M059J (cell line): Measurements from ENCODE around the gene SLC43A3. TPM values are rescaled to one million over a fixed set of nuclear protein-coding genes. Genes with fewer than 3 reads are reported as not detected.
A peak's percentile ranks its signal among the peaks of the same experiment; 100 is the strongest.

Experiments
- DNase-seq: peaks from one replicate; pipeline ENCODE4 v3.0.0-alpha.2; 2012; ENCODE audit warnings: low read depth
- total RNA-seq: library from RNA; depleted of rRNA; stranded (reverse); fragments of >200 nt; shearing (Covaris generic); gene quantifications from 2 replicates; pipeline ENCODE4 v1.2.3, GENCODE V29; 2014; rRNA removed

SLC43A3 gene
- total RNA-seq, result 77.4 and 95.1 TPM in 2 replicates

DNA sequence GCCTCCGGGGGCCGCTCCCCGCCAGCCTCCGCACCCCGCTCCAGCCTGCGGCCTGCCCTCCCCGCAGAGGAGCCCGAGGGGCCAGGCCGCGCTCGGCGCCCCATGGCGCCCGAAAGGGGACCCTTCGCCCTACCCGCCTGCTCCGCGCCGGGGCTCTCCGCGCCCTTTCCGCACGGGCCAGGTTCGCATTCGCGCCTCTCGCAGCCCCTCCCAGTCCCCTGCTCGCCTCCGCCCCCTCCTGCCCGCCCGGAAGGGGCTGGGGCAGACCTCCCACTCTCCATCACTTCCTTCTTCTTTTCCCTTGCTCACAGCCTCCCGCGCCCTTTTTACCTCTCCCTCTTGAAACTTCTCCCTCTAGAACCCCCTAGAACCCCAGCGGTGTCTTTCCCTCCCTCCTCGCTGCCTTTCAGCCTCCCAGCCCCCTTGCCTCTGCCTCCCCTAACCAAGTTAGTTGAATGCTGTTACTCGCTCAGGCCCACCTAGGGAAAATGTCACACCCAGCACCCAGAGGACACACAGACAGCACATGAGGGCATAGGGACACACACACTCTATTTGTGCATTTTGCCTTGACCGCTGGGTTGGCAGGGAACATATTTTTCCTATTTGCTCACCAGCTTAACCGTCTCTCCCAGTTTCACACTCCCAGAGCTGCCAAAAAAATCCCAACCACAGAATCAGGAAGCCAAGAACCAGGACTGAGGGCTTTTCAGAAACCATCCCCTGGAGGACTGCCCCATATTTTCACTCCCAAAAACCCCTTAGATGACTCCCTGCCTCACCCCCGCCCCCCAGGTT is at the start of gene SLC43A3:
SLC43A3 (minus strand) TSS at position 193 of the 798 bp plus-strand sequence. CDS start 949 bp downstream, outside the sequence.
- DNase-seq, result peak; percentile 96

DNA sequence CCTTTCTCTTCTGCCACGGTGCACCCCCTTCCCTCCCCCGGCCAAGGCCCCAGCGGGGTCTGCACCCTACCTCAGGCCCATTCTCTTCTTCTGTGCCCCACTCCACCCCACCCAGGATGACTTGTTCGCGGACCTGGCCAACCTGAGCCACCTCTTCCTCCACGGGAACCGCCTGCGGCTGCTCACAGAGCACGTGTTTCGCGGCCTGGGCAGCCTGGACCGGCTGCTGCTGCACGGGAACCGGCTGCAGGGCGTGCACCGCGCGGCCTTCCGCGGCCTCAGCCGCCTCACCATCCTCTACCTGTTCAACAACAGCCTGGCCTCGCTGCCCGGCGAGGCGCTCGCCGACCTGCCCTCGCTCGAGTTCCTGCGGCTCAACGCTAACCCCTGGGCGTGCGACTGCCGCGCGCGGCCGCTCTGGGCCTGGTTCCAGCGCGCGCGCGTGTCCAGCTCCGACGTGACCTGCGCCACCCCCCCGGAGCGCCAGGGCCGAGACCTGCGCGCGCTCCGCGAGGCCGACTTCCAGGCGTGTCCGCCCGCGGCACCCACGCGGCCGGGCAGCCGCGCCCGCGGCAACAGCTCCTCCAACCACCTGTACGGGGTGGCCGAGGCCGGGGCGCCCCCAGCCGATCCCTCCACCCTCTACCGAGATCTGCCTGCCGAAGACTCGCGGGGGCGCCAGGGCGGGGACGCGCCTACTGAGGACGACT is 49.3 kb upstream of the SLC43A3 start:
- peak; percentile 36 for DNase-seq

GRCh38 chr11:57475671-57476046 is 48.7 kb upstream of the SLC43A3 start:
- no peak for DNase-seq

DNA sequence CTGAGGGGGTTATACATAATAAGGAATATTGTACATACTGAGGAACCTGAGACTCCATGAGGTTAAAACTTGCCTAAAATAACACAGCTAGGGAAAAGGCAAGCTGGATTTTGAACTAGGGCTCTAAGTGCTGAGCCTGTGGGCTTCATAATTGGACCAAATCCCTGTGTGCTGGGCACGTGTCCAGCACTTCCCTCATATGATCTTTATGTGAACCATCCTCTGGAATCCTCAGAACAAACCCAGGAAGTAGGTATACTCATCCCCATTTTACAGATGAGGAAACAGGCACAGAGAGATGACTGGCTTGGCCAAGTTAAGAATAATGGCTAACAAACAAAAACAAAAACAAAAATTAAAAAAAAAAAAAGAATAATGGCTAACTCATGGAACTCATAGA is 48.3 kb upstream of the SLC43A3 start:
- no peak for DNase-seq

DNA sequence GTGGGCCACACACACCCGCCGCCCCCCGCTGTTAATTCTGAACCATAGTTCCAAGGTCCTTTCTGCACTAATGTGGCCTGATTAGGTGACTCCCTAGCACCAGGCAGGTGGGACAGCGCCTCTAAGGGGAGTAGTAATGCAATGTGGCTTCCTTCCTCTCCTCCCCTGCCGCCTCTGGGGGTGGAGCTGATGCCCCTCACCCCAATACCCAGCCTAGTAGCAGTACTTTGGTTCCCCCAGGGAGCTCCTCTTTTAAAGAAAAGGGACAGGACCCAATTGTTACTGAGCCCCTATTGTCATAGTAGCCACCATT is 47.8 kb upstream of the SLC43A3 start:
- no peak for DNase-seq

DNA sequence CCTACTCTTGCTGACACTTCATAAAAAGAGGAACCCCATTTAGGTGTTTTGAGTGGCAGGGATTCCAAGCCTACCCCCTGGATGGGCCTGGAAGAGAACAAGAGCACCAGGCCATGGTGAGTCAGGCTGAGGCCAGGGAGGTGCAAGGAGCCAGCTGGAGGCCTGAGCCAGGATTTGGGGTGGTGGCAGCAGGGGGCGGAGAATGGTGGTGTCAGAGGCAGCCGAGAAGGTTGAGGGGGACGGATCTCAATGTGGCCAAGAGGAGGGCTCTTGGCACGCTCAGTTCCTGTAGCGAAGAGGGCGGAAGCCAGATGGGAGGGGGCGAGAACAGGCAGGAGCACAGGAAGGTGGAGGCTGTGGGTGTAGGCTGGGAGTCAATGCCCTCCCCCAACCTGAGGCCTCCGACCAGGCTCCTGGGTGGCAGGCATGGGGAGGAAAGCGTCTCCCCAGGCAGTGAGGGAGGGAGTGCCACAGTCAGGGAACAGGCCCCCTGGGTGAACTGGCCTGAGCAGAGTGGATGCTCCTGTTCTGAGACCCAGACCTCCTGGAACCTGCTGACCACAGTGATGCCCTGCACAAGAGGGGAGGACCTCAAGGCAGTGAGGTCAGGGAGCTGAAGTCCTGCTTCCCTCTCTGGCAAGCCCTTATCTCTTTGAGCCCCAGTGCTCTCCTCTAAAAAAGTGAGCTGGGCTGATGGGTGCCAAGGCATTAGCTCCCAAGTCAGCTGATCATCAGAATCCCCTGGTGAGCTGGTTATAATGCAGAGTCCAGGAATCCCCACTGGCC is 47.3 kb upstream of the SLC43A3 start:
- peak; percentile 43 for DNase-seq

GRCh38 chr11:57473285-57473841 is 46.4 kb upstream of the SLC43A3 start:
- no peak for DNase-seq

DNA sequence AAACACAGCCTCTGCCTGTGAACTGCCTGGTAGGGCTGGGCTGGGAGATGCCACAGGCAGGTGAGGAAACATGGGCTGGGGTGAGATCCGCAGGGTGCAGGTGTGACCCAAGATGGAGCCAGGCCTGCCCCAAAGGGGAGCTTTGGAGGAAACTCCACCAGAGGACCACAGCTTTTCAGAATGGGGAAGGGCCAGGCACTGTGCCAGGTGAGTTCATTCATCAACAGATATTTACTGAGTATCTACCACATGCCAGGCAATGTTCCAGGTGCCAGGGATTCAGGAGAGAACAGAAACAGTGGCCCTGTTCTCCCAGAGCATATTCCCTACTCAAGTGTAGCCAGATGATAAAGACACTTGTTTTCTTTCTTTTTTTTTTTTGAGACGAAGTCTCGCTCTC is 44.6 kb upstream of the SLC43A3 start:
- peak; percentile 50 for DNase-seq

DNA sequence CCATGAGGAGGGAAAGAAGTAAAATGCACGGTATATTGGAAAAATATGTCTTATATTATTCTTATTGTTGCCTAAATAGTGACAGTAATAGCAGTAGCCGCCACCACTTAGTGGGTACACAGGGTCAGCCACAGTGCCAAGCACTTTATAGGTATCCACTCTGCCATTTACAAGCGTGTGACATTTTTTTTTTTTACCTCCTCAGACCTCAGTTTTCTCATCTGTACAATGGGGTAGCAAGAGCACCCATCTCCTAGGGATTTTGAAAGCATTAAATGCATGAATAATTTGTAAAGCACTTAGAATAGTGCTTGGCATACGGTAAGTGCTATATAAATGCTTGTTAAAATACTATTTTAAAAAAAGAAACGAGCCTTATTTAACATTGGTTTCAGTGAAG is 42.3 kb upstream of the SLC43A3 start:
- DNase-seq, result no peak

DNA sequence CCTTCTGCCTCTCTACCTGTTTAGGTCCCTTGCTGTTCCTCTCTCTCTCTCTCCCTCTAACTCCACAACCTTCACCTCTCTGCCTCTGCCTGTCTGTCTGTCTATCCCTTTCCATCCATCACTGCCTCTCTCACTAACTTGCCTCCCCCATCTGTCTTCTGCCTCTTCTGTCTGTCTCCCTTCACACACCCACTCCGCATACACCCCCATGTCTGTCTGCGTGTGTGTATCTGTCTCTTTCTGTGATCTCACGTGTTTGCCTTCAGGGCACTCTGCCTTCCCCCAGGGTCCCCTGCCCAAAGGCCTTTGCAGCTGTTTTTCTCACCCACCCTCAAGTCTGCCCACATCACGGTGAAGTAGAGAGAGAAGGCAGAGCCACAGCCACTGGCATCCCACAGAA is 41.4 kb upstream of the SLC43A3 start:
- DNase-seq, result no peak

DNA sequence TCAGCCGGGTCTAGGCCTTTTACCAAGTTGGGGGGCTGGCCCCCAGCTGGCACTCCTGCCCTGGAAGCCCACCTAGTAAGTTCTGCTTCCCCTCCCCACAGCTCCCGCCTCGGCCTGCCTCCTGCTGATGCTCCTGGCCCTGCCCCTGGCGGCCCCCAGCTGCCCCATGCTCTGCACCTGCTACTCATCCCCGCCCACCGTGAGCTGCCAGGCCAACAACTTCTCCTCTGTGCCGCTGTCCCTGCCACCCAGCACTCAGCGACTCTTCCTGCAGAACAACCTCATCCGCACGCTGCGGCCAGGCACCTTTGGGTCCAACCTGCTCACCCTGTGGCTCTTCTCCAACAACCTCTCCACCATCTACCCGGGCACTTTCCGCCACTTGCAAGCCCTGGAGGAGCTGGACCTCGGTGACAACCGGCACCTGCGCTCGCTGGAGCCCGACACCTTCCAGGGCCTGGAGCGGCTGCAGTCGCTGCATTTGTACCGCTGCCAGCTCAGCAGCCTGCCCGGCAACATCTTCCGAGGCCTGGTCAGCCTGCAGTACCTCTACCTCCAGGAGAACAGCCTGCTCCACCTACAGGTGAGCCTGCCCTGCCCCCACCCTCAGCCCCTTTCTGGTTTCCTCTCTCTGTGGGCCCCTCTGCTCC is 40.7 kb upstream of the SLC43A3 start:
- DNase-seq, result no peak

GRCh38 chr11:57466680-57467079 is 39.8 kb upstream of the SLC43A3 start:
- DNase-seq, result no peak

DNA sequence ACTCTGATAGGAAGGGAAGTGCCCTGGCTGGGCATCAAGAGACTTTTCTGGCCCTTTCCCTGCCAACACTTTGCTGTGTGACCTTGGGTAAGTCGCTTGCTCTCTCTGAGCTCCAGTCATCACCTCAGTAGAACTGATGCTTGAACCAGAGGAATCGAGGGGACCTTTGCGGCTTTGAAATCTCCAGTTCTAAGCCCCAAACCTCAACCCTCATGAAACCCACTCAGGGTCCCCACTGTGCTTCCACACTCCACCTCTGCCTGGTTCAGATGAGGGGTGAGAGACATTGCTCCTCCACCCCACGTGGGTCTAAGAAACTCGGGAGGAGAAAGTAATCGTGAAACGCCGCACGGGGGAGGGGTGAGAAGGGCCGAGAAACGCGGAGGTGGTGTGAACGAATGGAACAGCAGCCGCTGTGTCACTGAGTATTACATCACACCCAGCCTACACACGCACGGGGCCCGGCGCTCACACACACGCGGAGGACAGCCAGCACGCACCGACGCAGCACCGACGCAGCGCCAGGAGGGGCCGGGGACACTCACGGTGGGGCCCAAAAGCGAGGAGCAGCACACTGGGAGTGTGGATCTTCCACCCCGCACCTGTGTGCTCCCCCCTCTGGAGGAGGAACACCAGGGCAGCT is 37.7 kb upstream of the SLC43A3 start:
- no peak for DNase-seq

- DNase-seq, result no peak
Observed at GRCh38 chr11:57463671-57464538, 37.0 kb upstream of the SLC43A3 start.

DNA sequence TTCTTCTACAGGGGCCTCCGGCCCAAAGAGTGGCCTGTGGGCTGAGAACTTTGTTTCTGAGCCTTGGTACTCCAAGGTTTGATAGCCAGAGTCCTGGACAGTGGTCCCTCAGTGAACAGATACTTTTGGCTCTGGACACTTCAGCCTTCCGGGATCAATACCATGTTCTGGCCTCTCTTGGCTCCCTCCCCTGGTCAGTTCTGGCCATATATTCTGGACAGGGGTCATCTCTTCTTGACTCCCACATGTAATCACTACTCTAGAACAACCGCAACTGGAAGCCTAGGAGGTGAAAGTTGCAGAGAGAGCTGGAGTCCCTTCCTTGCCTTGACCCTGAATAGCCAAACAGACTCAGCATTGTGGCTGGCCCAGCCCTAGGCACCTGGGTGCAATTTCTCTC is 35.7 kb upstream of the SLC43A3 start:
- DNase-seq, result no peak

DNA sequence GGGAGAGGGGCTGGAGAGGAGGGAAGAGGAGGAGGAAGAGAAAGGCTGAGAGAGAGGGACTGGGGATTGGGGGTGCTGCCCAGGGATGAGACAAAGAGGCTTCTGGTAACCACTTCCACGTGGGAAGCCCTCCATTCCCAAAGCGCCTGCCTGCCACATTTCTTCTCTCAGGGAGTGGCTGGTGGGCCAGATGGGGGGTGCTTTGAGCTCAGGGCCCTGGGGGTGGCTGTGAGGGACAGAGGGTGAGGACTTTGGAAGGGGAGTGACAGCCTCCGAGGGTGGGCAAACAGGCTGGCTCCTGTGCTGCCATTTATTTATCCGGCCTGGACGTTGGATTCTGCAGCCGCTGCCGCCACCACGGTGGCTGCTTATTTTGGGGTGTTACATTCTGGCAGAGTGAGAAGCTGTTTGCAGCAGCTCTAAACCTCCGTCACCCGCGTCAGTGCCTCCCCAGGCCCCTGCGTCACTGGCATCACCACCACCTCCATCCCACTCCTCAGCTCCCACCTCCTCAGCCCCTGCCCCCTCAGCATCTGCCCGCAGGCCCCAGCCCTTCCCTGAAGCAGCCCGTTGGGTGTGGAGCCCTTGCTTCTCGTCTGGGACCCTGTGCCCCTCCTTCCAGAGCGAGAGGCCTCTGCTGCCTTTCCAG is 35.0 kb upstream of the SLC43A3 start:
- no peak for DNase-seq

DNA sequence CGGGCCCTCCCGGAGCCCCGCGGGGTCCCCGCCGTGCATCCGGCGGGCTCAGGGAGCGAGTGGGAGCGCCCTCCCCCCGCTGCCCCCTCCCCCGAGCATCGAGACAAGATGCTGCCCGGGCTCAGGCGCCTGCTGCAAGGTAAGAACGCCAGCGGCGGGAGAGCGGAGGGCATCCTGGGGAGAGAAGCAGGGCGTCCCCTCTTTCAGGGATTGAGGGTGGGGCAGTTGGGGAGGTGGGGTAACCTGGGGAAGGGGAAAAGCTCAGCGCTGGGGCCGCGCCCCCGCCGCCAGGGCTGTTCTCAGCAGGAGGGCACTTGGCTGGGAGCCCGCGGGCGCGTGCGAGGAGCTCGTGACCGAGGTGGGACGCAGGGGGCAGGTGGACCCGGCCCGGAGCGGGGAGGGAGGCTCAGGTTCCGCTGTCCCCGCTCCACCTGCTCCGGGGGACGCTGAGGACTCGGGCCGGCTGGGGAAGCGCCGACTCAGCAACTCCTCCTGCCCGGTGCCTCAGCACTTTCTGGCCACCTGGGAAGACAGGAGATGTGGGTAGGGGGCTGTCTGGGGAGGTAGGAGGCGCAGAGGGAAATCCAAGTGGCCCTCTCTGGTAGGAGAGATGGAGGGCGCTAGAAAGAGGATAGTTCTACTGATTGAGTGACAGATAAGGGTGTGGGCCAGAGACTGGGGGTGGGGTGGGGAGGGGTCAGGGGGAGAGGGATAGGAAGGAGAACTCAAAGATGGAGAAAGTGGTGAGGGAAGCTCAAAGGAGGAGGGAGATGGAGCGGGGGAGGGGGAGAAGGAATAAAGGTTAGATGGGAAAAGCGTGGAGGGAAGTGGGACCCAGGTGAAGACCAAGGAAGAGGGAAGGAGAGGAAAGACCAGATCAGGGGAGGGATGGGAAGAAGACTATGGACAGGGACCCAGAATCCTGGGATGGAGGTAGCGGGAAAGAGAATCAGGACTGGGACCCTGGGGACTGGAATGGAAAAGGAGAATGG is 34.1 kb upstream of the SLC43A3 start:
- DNase-seq, result no peak

DNA sequence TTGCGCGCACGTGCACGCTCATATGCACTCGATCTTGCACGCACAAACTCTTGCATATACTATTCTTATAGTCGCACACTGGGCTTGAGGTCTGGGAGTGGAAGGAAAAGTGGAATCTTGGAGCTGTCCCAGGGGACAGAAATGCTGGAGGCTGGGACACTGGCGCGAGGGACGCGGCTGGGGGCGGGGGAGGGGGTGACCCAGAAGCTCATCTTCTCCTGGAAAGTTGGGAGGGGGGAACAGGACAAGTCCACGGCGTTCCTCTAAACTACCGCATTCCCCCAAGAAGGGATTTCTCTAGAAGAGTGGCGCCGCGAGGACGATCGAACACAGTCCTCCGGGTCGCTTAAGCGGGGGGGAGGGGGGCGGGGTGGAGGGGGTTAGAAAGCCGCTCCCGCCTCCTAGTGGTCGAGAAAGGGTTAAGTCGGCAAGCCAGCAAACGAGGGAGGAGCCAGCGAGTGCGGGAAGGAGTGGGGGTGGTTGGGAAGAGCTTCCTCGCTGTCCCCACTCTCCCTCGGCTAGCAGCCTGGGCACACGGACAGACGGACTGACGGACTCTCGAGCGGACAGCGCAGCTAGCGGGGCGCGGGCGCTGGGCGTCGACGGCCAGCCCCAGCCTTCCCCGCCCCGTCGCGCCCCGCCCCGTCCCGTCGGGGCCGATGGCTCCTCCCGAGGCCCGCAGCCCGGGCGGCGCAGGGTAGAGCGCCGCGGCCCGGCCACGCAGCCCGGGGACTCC is 33.3 kb upstream of the SLC43A3 start, which contains the start of gene RTN4RL2:
RTN4RL2 (plus strand) TSS at position 507 of the 736 bp plus-strand sequence. CDS start 338 bp downstream, outside the sequence.
- peak; percentile 51 for DNase-seq
